ENCODE measurements around the gene SUPT20HL1. TPM values are rescaled to one million over a fixed set of nuclear protein-coding genes. Genes with fewer than 3 reads are reported as not detected.

SUPT20HL1 gene
- total and polyA plus RNA-seq, 2 of the 4 experiments (the other 2 are of a cell fraction): not detected

GRCh38 chrX:24377911-24378468 is 17.6 kb downstream of the SUPT20HL1 start:
- no CpG with 5 or more reads among the region's 1 CpG for WGBS, 2 experiments (ENCODE audit: extremely low coverage in 2 of 2, insufficient read length in 1 of 2)
- Histone ChIP-seq H4K91ac (ENCODE audit: insufficient read depth, low read depth, low read length) (no peak overlapping the region), H3K27me3 (ENCODE audit: control insufficient read depth, insufficient read depth, low read length) (peaks cover 15% of the 10 kb centered on the region), H2BK5ac (ENCODE audit: low read depth, low read length, poor library complexity, severe bottlenecking) (no peak overlapping the region), H3K27ac (ENCODE audit: insufficient read depth, low read length) (no peak overlapping the region), H2BK15ac (ENCODE audit: low read depth, low read length) (no peak overlapping the region), H3K4me1 (ENCODE audit: control insufficient read depth, insufficient read depth, low read length) (no peaks in the 10 kb centered on the region), H3K9me1 (ENCODE audit: insufficient read depth, low read length) (no peaks in the 10 kb centered on the region), H2BK120ac (ENCODE audit: low read depth, low read length) (no peak overlapping the region), H2AFZ (replicated peaks; ENCODE audit: low read length, poor library complexity) (no peak overlapping the region), H2AK5ac (ENCODE audit: low read depth, low read length) (no peak overlapping the region), H3K4me3 (ENCODE audit: insufficient read depth, low read depth, low read length) (no peak overlapping the region), H3K14ac (replicated peaks; ENCODE audit: low read depth, low read length) (no peak overlapping the region), H3K4me2 (ENCODE audit: low read depth, low read length) (no peak overlapping the region), H4K20me1 (ENCODE audit: insufficient read depth, low read length) (no peaks in the 10 kb centered on the region), H3K4ac (ENCODE audit: low read depth, low read length) (no peak overlapping the region), H3K23ac (ENCODE audit: low read depth, low read length) (no peak overlapping the region), H3K9ac (ENCODE audit: low read depth, low read length) (no peak overlapping the region), H3K56ac (ENCODE audit: extremely low read depth, insufficient read depth, low read length) (no peak overlapping the region), H4K8ac (ENCODE audit: low read depth in 2 of 2, low read length in 2 of 2) (no peak overlapping the region), H3K79me1 (ENCODE audit: low read depth in 1 of 2, low read length in 2 of 2) (no peaks in the 10 kb centered on the region), H4K5ac (ENCODE audit: low read depth, low read length) (no peak overlapping the region), H3K18ac (ENCODE audit: low read depth, low read length) (no peak overlapping the region), H3K9me3 (ENCODE audit: control insufficient read depth, insufficient read depth, low read length) (no peaks in the 10 kb centered on the region), H2AK9ac (replicated peaks; ENCODE audit: low read depth, low read length, poor library complexity) (no peak overlapping the region), H3K36me3 (ENCODE audit: control insufficient read depth, insufficient read depth, low read length) (no peaks in the 10 kb centered on the region), H2BK20ac (ENCODE audit: low read depth, low read length) (no peak overlapping the region)
- intact Hi-C loops (cut with micrococcal nuclease): no loop called here
- POLR2A ChIA-PET (ENCODE audit: unreplicated experiment): no interaction called here
- no peak for TF ChIP-seq CTCF (conservative IDR thresholded peaks at IDR 0.05; ENCODE audit: low read depth, low read length)
- TF ChIP-seq MAFK (IDR thresholded peaks at IDR 0.05; ENCODE audit: low read depth, low read length): no peak
- no peak for TF ChIP-seq CEBPB (IDR thresholded peaks at IDR 0.05; ENCODE audit: low read depth, low read length)
- TF ChIP-seq BHLHE40 (IDR thresholded peaks at IDR 0.05; ENCODE audit: low read depth, low read length): no peak
- TF ChIP-seq NFE2L2 (IDR thresholded peaks at IDR 0.05; ENCODE audit: low read depth, low read length): no peak
- TF ChIP-seq SMC3 (IDR thresholded peaks at IDR 0.05; ENCODE audit: low read depth, low read length): no peak
- BruUV-seq (replicated peaks): no TSS peak
- CTCF ChIA-PET: no interaction called here
- DNase-seq (no peak), ATAC-seq (ENCODE audit: low read depth) (no peak)
- in situ Hi-C loops (cut with MboI; ENCODE audit: low sequenced_read_pairs): loop anchor here (25.0 kb wide), 1 partner anchor 759 kb away; no protein-coding TSS in a partner anchor
- dilution Hi-C loops (cut with HindIII; ENCODE audit: low sequenced_read_pairs, unreplicated experiment): no loop called here

Data from IMR-90 (cell line).